Body of pancreas (tissue), 4 donors: ENCODE data around the gene PSMB7. TPM values are rescaled to one million over a fixed set of nuclear protein-coding genes. Genes with fewer than 3 reads are reported as not detected.

ENCODE experiments used
- ATAC-seq: fragments of 150-250 bp; one replicate; pipeline ENCODE4 v1.9.1; 2016
- DNase-seq, 4 donors: peaks; one replicate each; pipeline ENCODE4 v3.0.0-alpha.2; 2019
- H3K27ac ChIP-seq, 4 donors: fragments of 200-600 bp; sonication (generic); 1 replicate in 3 of 4; 2 replicates in 1 of 4; pipeline versions ENCODE4 v1.5.1 to v1.6.1; 2016 to 2019; ENCODE audit warnings: mild to moderate bottlenecking in 1 of 4, mixed read lengths in 1 of 4, moderate library complexity in 1 of 4
- H3K27me3 ChIP-seq, 2 donors: fragments of 200-600 bp; sonication (generic); one replicate each; pipeline ENCODE4 v1.6.0; 2016; ENCODE audit warnings: mild to moderate bottlenecking in 1 of 2
- H3K36me3 ChIP-seq, 2 donors: fragments of 200-600 bp; sonication (generic); replicated peaks in 1 of 2; 2 replicates each; pipeline ENCODE4 v1.5.1; 2016; ENCODE audit warnings: low read depth in 2 of 2; ENCODE audit not compliant: insufficient read depth in 1 of 2
- H3K4me1 ChIP-seq: fragments of 200-600 bp; sonication (generic); one replicate; pipeline ENCODE4 v1.6.0; 2016
- H3K4me3 ChIP-seq, 2 donors: fragments of 200-600 bp; sonication (generic); 1 replicate in 1 of 2; 2 replicates in 1 of 2; pipeline ENCODE4 v1.5.1; 2016 to 2019
- H3K9me3 ChIP-seq, 3 donors: fragments of 200-600 bp; sonication (generic); 1 replicate in 2 of 3; 2 replicates in 1 of 3; pipeline ENCODE4 v1.5.1; 2016
- POLR2A ChIP-seq, 3 donors: fragments of 450-650 bp; IDR thresholded peaks; one replicate each; pipeline ENCODE4 v1.6.1; 2016; ENCODE audit warnings: antibody characterized with exemption in 3 of 3, mild to moderate bottlenecking in 2 of 3
- WGBS, 2 donors: methylation state at CpG; one replicate each; pipeline ENCODE4 v1.1.5; 2017; 5-methylcytosine and 5-hydroxymethylcytosine counted together
- intact Hi-C: fragments of 100-400 bp; cut with DNase I; formaldehyde crosslinking; loops from one replicate; pipeline ENCODE4 v1.15.1; 2023
- total RNA-seq, 2 donors: library from RNA; depleted of rRNA; stranded (reverse); fragments of >200 nt; gene quantifications; one replicate each; pipeline ENCODE4 v1.1.0, GENCODE V29; 2016
- TF ChIP-seq, protein P1 (sequence below), 7 experiments: fragments of 450-650 bp in 4 of 7; fragments of 200-600 bp in 3 of 7; sonication (generic) in 3 of 7; IDR thresholded peaks; one replicate each; pipeline ENCODE4 v1.5.1; 2016 to 2019; ENCODE audit warnings: antibody characterized with exemption in 7 of 7

The PSMB7 gene
- total RNA-seq, 2 donors from 2014 or later: 31.6 to 93.9 TPM

DNA sequence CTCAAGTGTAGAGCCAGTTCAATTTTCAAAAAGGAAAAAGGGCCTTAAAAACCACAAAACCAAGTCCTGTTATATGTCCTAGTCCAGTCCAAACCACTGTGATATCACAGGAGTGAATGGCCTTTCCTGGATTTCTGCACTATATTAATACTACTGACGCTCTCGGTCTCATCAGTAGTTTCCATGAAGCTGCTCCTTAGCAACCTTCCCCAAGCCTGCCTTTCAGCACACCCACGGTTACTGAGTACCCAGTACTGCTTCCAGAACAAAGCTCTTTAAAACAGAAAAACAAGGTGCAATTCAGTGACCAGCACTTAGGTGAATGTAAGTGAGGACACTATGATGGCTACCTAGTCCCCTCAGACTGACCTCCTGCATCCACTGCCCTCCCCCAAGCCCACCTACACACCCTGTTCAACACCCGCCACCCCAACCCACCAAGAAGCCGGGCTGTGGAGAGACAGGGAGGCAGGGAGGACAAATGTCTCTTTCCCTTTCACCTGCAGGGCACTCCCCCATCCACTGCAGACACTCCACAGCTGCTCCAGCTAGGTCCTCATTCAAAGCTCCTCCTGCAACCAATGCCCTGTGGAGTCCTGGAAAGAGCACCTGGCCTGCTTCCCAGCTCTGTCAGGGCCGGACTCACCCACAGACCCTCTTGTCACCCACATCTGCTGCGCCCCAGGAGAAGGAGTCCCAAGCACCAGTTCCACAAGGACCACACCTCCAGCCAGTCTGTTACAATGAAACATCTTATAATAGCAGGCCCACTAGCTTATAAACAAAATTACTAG is 25.9 kb downstream of the PSMB7 start:
- TF ChIP-seq, protein P1, sequence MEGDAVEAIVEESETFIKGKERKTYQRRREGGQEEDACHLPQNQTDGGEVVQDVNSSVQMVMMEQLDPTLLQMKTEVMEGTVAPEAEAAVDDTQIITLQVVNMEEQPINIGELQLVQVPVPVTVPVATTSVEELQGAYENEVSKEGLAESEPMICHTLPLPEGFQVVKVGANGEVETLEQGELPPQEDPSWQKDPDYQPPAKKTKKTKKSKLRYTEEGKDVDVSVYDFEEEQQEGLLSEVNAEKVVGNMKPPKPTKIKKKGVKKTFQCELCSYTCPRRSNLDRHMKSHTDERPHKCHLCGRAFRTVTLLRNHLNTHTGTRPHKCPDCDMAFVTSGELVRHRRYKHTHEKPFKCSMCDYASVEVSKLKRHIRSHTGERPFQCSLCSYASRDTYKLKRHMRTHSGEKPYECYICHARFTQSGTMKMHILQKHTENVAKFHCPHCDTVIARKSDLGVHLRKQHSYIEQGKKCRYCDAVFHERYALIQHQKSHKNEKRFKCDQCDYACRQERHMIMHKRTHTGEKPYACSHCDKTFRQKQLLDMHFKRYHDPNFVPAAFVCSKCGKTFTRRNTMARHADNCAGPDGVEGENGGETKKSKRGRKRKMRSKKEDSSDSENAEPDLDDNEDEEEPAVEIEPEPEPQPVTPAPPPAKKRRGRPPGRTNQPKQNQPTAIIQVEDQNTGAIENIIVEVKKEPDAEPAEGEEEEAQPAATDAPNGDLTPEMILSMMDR (IDR thresholded peaks at IDR 0.05): no peak
- TF ChIP-seq POLR2A (IDR thresholded peaks at IDR 0.05): no peak
- no peak for ATAC-seq
- Histone ChIP-seq H3K9me3 (no peaks in the 10 kb centered on the region), H3K36me3 (no peaks in the 10 kb centered on the region), H3K27me3 (no peaks in the 10 kb centered on the region), H3K4me1 (peaks cover 80% of the 10 kb centered on the region), H3K27ac (no peak overlapping the region), H3K4me3 (no peak overlapping the region)
- peak in 2 of 4 donors; percentile 19 to 46 for DNase-seq
- WGBS, 2 donors: 70 to 73% methylated on average over 7 of the region's 7 CpGs
- intact Hi-C loops: no loop called here

GRCh38 chr9:124388275-124389048 is 26.8 kb downstream of the PSMB7 start:
- 81 to 94% methylated on average over 12 of the region's 12 CpGs for WGBS, 2 donors
- no peak overlapping the region for H3K27ac ChIP-seq
- ATAC-seq (no peak), DNase-seq (no peak)
- intact Hi-C loops: no loop called here
- no peak for TF ChIP-seq POLR2A (IDR thresholded peaks at IDR 0.05)
- TF ChIP-seq, protein P1 (IDR thresholded peaks at IDR 0.05): no peak
- peaks cover 84% of the 10 kb centered on the region for H3K4me1 ChIP-seq
- no peaks in the 10 kb centered on the region for H3K9me3 ChIP-seq
- H3K4me3 ChIP-seq: no peak overlapping the region
- no peaks in the 10 kb centered on the region for H3K27me3 ChIP-seq
- no peaks in the 10 kb centered on the region for H3K36me3 ChIP-seq

GRCh38 chr9:124386201-124386600 is 29.0 kb downstream of the PSMB7 start:
- Histone ChIP-seq H3K4me3 (no peak overlapping the region), H3K4me1 (peaks cover 63% of the 10 kb centered on the region), H3K27ac (peak overlapping the region in 1 of 4 donors; percentile 15), H3K9me3 (no peaks in the 10 kb centered on the region), H3K27me3 (no peaks in the 10 kb centered on the region), H3K36me3 (no peaks in the 10 kb centered on the region)
- TF ChIP-seq, protein P1 (IDR thresholded peaks at IDR 0.05): no peak
- no peak for TF ChIP-seq POLR2A (IDR thresholded peaks at IDR 0.05)
- 52 to 61% methylated on average over 3 of the region's 3 CpGs for WGBS, 2 donors
- DNase-seq (no peak), ATAC-seq (no peak)
- intact Hi-C loops: no loop called here

GRCh38 chr9:124385623-124386022 is 29.6 kb downstream of the PSMB7 start:
- H3K36me3 ChIP-seq: no peaks in the 10 kb centered on the region
- H3K4me3 ChIP-seq: no peak overlapping the region
- H3K27me3 ChIP-seq: no peaks in the 10 kb centered on the region
- DNase-seq (no peak), ATAC-seq (no peak)
- H3K9me3 ChIP-seq: no peaks in the 10 kb centered on the region
- peaks cover 57% of the 10 kb centered on the region for H3K4me1 ChIP-seq
- intact Hi-C loops: no loop called here
- WGBS, 2 donors: 77 to 83% methylated on average over 7 of the region's 7 CpGs
- H3K27ac ChIP-seq: no peak overlapping the region
- TF ChIP-seq, protein P1 (IDR thresholded peaks at IDR 0.05): no peak
- TF ChIP-seq POLR2A (IDR thresholded peaks at IDR 0.05): no peak
